Transverse colon (tissue), 4 donors: ENCODE measurements around the gene PUM1. TPM values are rescaled to one million over a fixed set of nuclear protein-coding genes. Genes with fewer than 3 reads are reported as not detected.

Source experiments
- DNase-seq: peaks from one replicate; pipeline ENCODE4 v3.0.0-alpha.2; 2019
- H3K27ac ChIP-seq, 4 donors: fragments of 200-600 bp; sonication (generic); 2 replicates each; pipeline ENCODE4 v1.5.1; 2016 to 2018; ENCODE audit warnings: inconsistent platforms in 4 of 4
- H3K27me3 ChIP-seq: fragments of 200-600 bp; sonication (generic); 2 replicates; pipeline ENCODE4 v1.5.1; 2017; ENCODE audit warnings: inconsistent platforms
- H3K36me3 ChIP-seq, 4 donors: fragments of 200-600 bp; sonication (generic); 2 replicates each; pipeline ENCODE4 v1.5.1; 2017 to 2019; ENCODE audit warnings: inconsistent platforms in 4 of 4
- H3K4me1 ChIP-seq, 4 donors: fragments of 200-600 bp; sonication (generic); 2 replicates each; pipeline ENCODE4 v1.5.1; 2017 to 2020; ENCODE audit warnings: inconsistent platforms in 4 of 4
- H3K4me3 ChIP-seq, 4 donors: fragments of 200-600 bp; sonication (generic); 1 replicate in 1 of 4; 2 replicates in 3 of 4; pipeline versions ENCODE4 v1.5.1 to v1.6.1; 2017 to 2019; ENCODE audit warnings: inconsistent platforms in 4 of 4
- H3K9me3 ChIP-seq, 2 donors: fragments of 200-600 bp; sonication (generic); 2 replicates each; pipeline ENCODE4 v1.5.1; 2017 to 2019; ENCODE audit warnings: inconsistent platforms in 2 of 2
- CTCF ChIP-seq, 5 experiments: fragments of 200-600 bp in 3 of 5; fragments of 450-650 bp in 2 of 5; sonication (generic) in 3 of 5; IDR thresholded peaks; 1 replicate in 2 of 5; 2 replicates in 3 of 5; pipeline ENCODE4 v1.5.1; 2016 to 2017; ENCODE audit warnings: antibody characterized with exemption in 5 of 5, inconsistent platforms in 3 of 5, mild to moderate bottlenecking in 2 of 5, moderate library complexity in 1 of 5
- EP300 ChIP-seq: sonication (generic); formaldehyde crosslinking; IDR thresholded peaks from one replicate; pipeline ENCODE4 v1.6.1; 2017; ENCODE audit warnings: antibody characterized with exemption, low read depth
- POLR2A ChIP-seq: fragments of 450-650 bp; IDR thresholded peaks from one replicate; pipeline ENCODE4 v1.6.1; 2016; ENCODE audit warnings: antibody characterized with exemption, mild to moderate bottlenecking, moderate library complexity
- POLR2AphosphoS5 ChIP-seq, 3 donors: sonication (generic); formaldehyde crosslinking; IDR thresholded peaks; one replicate each; pipeline ENCODE4 v1.6.1; 2016; ENCODE audit warnings: antibody characterized with exemption in 3 of 3
- WGBS, 2 donors: methylation state at CpG; one replicate each; pipeline ENCODE4 v1.1.5; 2018; ENCODE audit warnings: low coverage in 1 of 2; 5-methylcytosine and 5-hydroxymethylcytosine counted together
- in situ Hi-C, 4 donors: fragments of 200-750 bp; cut with MboI; loops; one replicate each; pipeline versions ENCODE4 v1.15.0 to v1.15.1; 2017; ENCODE audit warnings: low sequenced_read_pairs in 3 of 4, low pct_ligation_motif_present in 1 of 4, low pct_unique_long_range_greater_than_20kb in 1 of 4
- intact Hi-C: fragments of 100-400 bp; cut with DNase I; formaldehyde crosslinking; loops from one replicate; pipeline ENCODE4 v1.15.1; 2023; ENCODE audit warnings: low total_unique reads
- total RNA-seq, 4 donors: library from RNA; depleted of rRNA; stranded (reverse); fragments of >200 nt; gene quantifications; one replicate each; pipeline ENCODE4 v1.1.0, GENCODE V29; 2016

PUM1 gene
- total RNA-seq, 4 donors from 2014 or later, result 73.6 to 201 (median 78.5) TPM

GRCh38 chr1:30929944-30930525, 135.5 kb downstream of the PUM1 start:
- H3K36me3 ChIP-seq, result peaks cover 0 to 19% (median 3%) of the 10 kb centered on the region in 4 donors
- in situ Hi-C loops, result loop anchor here in 1 of 4 donors (10.0 kb wide), 1 partner anchor 205 kb away; the partner anchor contains the start of gene MATN1
- H3K27ac ChIP-seq, result no peak overlapping the region
- H3K9me3 ChIP-seq, result no peaks in the 10 kb centered on the region
- WGBS, 2 donors, result 67 to 74% methylated on average over 7 to 8 of the region's 8 CpGs
- DNase-seq, result no peak
- no peak for TF ChIP-seq EP300
- TF ChIP-seq CTCF (IDR thresholded peaks at IDR 0.05), result no peak
- no peak for TF ChIP-seq POLR2A
- no peak for TF ChIP-seq POLR2AphosphoS5 (IDR thresholded peaks at IDR 0.05)
- H3K4me1 ChIP-seq, result peaks cover 0 to 23% (median 2%) of the 10 kb centered on the region in 4 donors
- H3K4me3 ChIP-seq, result no peak overlapping the region
- intact Hi-C loops, result loop anchor here (10.0 kb wide), 1 partner anchor 795 kb away; no protein-coding TSS in a partner anchor
- no peaks in the 10 kb centered on the region for H3K27me3 ChIP-seq

GRCh38 chr1:30929135-30929889, 136.2 kb downstream of the PUM1 start:
- H3K27me3 ChIP-seq, result no peaks in the 10 kb centered on the region
- intact Hi-C loops (no loop called here), in situ Hi-C loops (loop anchor here in 1 of 4 donors (10.0 kb wide), 1 partner anchor 205 kb away; the partner anchor contains the start of gene MATN1)
- H3K36me3 ChIP-seq, result peaks cover 0 to 11% (median 3%) of the 10 kb centered on the region in 4 donors
- peaks cover 0 to 23% (median 2%) of the 10 kb centered on the region in 4 donors for H3K4me1 ChIP-seq
- WGBS, 2 donors, result 0 to 39% methylated on average over 1 to 6 of the region's 6 CpGs
- TF ChIP-seq EP300, result no peak
- TF ChIP-seq POLR2AphosphoS5 (IDR thresholded peaks at IDR 0.05), result no peak
- TF ChIP-seq CTCF (IDR thresholded peaks at IDR 0.05), result peak; percentile 69 to 73 (median 72)
- peak; percentile 31 for DNase-seq
- no peaks in the 10 kb centered on the region for H3K9me3 ChIP-seq
- H3K4me3 ChIP-seq, result no peak overlapping the region
- H3K27ac ChIP-seq, result peak overlapping the region; percentile 17 to 47 (median 21)

GRCh38 chr1:30928789-30929134, 136.8 kb downstream of the PUM1 start:
- in situ Hi-C loops, result loop anchor here in 1 of 4 donors (10.0 kb wide), 1 partner anchor 204 kb away; the partner anchor contains the start of gene MATN1
- intact Hi-C loops, result no loop called here
- H3K27me3 ChIP-seq, result no peaks in the 10 kb centered on the region

More at GRCh38 chr1:30928789-30929134, 136.8 kb downstream of the PUM1 start:
- Histone ChIP-seq H3K36me3 (peaks cover 0 to 8% (median 0%) of the 10 kb centered on the region in 4 donors), H3K9me3 (no peaks in the 10 kb centered on the region), H3K4me3 (no peak overlapping the region), H3K4me1 (peaks cover 0 to 23% (median 2%) of the 10 kb centered on the region in 4 donors), H3K27ac (peak overlapping the region; percentile 17 to 47 (median 21))
- DNase-seq, result no peak
- TF ChIP-seq POLR2AphosphoS5 (IDR thresholded peaks at IDR 0.05), result no peak
- TF ChIP-seq EP300, result no peak
- TF ChIP-seq CTCF (IDR thresholded peaks at IDR 0.05), result no peak
- no peak for TF ChIP-seq POLR2A
- 61% methylated on average over 2 of the region's 2 CpGs; no CpG with 5 or more reads in 1 of the 2 donors for WGBS, 2 donors
